ENCODE measurements around the gene EPHA3. TPM values are rescaled to one million over a fixed set of nuclear protein-coding genes. Genes with fewer than 3 reads are reported as not detected.

The EPHA3 gene
- total and polyA plus RNA-seq, 9 of the 15 experiments (the other 6 are each of a cell fraction or from before 2014, with no cell fraction given), result not detected

DNA sequence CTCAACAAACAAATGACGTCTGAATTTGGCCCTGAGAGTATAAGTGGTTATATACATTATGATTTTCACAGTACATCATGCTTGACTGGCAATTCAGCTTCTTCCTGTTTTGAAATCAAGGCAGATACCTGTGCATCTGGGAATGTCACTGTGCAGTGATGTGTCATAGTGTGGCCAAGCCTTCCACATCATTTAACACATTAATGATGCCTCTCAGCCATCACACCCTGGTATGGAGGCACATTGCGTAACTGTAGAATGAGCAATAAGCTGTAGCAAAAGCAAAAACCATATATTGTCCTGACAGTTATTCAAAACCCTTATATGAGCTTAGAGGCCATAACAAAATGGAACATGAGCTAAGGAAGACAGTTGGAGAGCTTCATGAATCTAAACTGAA lies 246.0 kb downstream of the EPHA3 start (continued):
- TF ChIP-seq, protein P1, sequence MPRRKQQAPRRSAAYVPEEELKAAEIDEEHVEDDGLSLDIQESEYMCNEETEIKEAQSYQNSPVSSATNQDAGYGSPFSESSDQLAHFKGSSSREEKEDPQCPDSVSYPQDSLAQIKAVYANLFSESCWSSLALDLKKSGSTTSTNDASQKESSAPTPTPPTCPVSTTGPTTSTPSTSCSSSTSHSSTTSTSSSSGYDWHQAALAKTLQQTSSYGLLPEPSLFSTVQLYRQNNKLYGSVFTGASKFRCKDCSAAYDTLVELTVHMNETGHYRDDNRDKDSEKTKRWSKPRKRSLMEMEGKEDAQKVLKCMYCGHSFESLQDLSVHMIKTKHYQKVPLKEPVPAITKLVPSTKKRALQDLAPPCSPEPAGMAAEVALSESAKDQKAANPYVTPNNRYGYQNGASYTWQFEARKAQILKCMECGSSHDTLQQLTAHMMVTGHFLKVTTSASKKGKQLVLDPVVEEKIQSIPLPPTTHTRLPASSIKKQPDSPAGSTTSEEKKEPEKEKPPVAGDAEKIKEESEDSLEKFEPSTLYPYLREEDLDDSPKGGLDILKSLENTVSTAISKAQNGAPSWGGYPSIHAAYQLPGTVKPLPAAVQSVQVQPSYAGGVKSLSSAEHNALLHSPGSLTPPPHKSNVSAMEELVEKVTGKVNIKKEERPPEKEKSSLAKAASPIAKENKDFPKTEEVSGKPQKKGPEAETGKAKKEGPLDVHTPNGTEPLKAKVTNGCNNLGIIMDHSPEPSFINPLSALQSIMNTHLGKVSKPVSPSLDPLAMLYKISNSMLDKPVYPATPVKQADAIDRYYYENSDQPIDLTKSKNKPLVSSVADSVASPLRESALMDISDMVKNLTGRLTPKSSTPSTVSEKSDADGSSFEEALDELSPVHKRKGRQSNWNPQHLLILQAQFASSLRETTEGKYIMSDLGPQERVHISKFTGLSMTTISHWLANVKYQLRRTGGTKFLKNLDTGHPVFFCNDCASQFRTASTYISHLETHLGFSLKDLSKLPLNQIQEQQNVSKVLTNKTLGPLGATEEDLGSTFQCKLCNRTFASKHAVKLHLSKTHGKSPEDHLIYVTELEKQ (CRISPR knock-in tag; IDR thresholded peaks at IDR 0.05), result no peak

GRCh38 chr3:89358281-89358680 lies 250.9 kb downstream of the EPHA3 start:
- ChIA-PET POLR2A (no interaction called here), CTCF (ENCODE audit: low intra/inter-chr PET ratio) (no interaction called here)
- H2AFZ ChIP-seq (ENCODE audit: low read depth, low read length), result no peak overlapping the region
- H3K4me2 ChIP-seq (ENCODE audit: insufficient read depth, low read length), result no peak overlapping the region
- H3K79me2 ChIP-seq (ENCODE audit: control insufficient read depth, insufficient read depth, low read length), result no peaks in the 10 kb centered on the region
- no peak for ATAC-seq
- H3K9me1 ChIP-seq (ENCODE audit: control insufficient read depth, insufficient read depth, low read length), result no peaks in the 10 kb centered on the region
- in situ Hi-C loops (cut with MboI), result no loop called here
- no peak overlapping the region for H3K4me3 ChIP-seq
- H3K27ac ChIP-seq (ENCODE audit: extremely low read depth, low read depth, low read length), result no peak overlapping the region
- BruUV-seq (replicated peaks), result no TSS peak
- no peak overlapping the region for H3K9ac ChIP-seq (ENCODE audit: insufficient read depth in 1 of 2, low read depth in 2 of 2, low read length in 2 of 2)
- intact Hi-C loops (cut with micrococcal nuclease), result no loop called here
- H3K27me3 ChIP-seq (ENCODE audit: control insufficient read depth in 2 of 2, insufficient read depth in 2 of 2, low read length in 2 of 2), result no peaks in the 10 kb centered on the region
- no peak for TF ChIP-seq ZNF398 (CRISPR knock-in tag; IDR thresholded peaks at IDR 0.05)
- TF ChIP-seq MCM7 (IDR thresholded peaks at IDR 0.05), result no peak
- no peak for TF ChIP-seq BCL6 (CRISPR knock-in tag; IDR thresholded peaks at IDR 0.05)
- TF ChIP-seq SP1 (CRISPR knock-in tag; IDR thresholded peaks at IDR 0.05), result no peak
- TF ChIP-seq, protein P2, sequence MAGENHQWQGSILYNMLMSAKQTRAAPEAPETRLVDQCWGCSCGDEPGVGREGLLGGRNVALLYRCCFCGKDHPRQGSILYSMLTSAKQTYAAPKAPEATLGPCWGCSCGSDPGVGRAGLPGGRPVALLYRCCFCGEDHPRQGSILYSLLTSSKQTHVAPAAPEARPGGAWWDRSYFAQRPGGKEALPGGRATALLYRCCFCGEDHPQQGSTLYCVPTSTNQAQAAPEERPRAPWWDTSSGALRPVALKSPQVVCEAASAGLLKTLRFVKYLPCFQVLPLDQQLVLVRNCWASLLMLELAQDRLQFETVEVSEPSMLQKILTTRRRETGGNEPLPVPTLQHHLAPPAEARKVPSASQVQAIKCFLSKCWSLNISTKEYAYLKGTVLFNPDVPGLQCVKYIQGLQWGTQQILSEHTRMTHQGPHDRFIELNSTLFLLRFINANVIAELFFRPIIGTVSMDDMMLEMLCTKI (IDR thresholded peaks at IDR 0.05; ENCODE audit: partially characterized antibody), result no peak
- no peak for FAIRE-seq
- no peaks in the 10 kb centered on the region for H3K36me3 ChIP-seq (ENCODE audit: control insufficient read depth, insufficient read depth, low read length)
- DNase-seq (ENCODE audit: extremely low read depth in 1 of 4, low spot score in 3 of 4), result no peak
- no peaks in the 10 kb centered on the region for H4K20me1 ChIP-seq (replicated peaks; ENCODE audit: control insufficient read depth, insufficient read depth, low read length)
- H3K4me1 ChIP-seq (replicated peaks in 1 of 2; ENCODE audit: control insufficient read depth in 2 of 2, insufficient read depth in 2 of 2, low read length in 2 of 2), result no peaks in the 10 kb centered on the region
- H3K9me3 ChIP-seq (replicated peaks; ENCODE audit: control insufficient read depth, insufficient read depth, low read depth, low read length), result no peaks in the 10 kb centered on the region

Measured in K562 (cell line).